T-cell (primary cell): Measurements from ENCODE around the gene DAAM2. TPM values are rescaled to one million over a fixed set of nuclear protein-coding genes. Genes with fewer than 3 reads are reported as not detected.

Experiments used
- ATAC-seq, 4 experiments: fragments of 200-7000 bp in 3 of 4; fragments of 150-1000 bp in 1 of 4; cut with Tn5 transposase; replicated peaks in 1 of 4; 1 replicate in 3 of 4; 2 replicates in 1 of 4; pipeline ENCODE4 v1.10.0; 2021; ENCODE audit warnings: moderate library complexity in 3 of 4, mild to moderate bottlenecking in 2 of 4, moderate number of reproducible peaks in 1 of 4
- CTCF ChIA-PET, 2 donors: fragments of 300-600 bp; sonication (Branson Sonifier 250); formaldehyde crosslinking; loops; one replicate each; lab custom pipeline; 2022; ENCODE audit warnings: antibody characterized with exemption in 2 of 2; lab: Charles Lee
- POLR2A ChIA-PET, 2 donors: fragments of 300-600 bp; sonication (Branson Sonifier 250); formaldehyde crosslinking; loops; one replicate each; lab custom pipeline; 2022; ENCODE audit warnings: antibody characterized with exemption in 2 of 2; lab: Charles Lee
- DNase-seq, 35 experiments: peaks; one replicate each; pipeline versions ENCODE4 v3.0.0 to v3.0.0-alpha.2; 2013 to 2023
- H3K27ac ChIP-seq: one replicate; pipeline ENCODE4 v1.5.1; 2013; ENCODE audit warnings: low read length
- H3K27me3 ChIP-seq, 2 experiments: replicated peaks in 1 of 2; 1 replicate in 1 of 2; 2 replicates in 1 of 2; pipeline versions ENCODE4 v1.6.1 to v1.7.0; 2013; ENCODE audit warnings: low read length in 1 of 2, mixed read lengths in 1 of 2; ENCODE audit not compliant: control insufficient read depth in 2 of 2, insufficient read depth in 2 of 2; ENCODE audit errors: extremely low read depth in 1 of 2
- H3K36me3 ChIP-seq, 2 donors: 1 replicate in 1 of 2; 2 replicates in 1 of 2; pipeline versions ENCODE4 v1.6.1 to v1.7.0; 2013; ENCODE audit warnings: low read length in 1 of 2; ENCODE audit not compliant: control insufficient read depth in 2 of 2, insufficient read depth in 1 of 2; ENCODE audit errors: extremely low read depth in 1 of 2
- H3K4me1 ChIP-seq, 2 experiments: 1 replicate in 1 of 2; 2 replicates in 1 of 2; pipeline versions ENCODE4 v1.6.1 to v1.7.0; 2013; ENCODE audit warnings: low read length in 2 of 2, mixed read lengths in 1 of 2; ENCODE audit not compliant: insufficient read depth in 2 of 2, control insufficient read depth in 1 of 2; ENCODE audit errors: extremely low read depth in 1 of 2
- H3K4me3 ChIP-seq, 2 donors: 1 replicate in 1 of 2; 2 replicates in 1 of 2; pipeline versions ENCODE4 v1.5.1 to v1.7.0; 2013; ENCODE audit warnings: mild to moderate bottlenecking in 2 of 2, low read length in 1 of 2, moderate library complexity in 1 of 2; ENCODE audit not compliant: control insufficient read depth in 1 of 2; ENCODE audit errors: extremely low read depth in 1 of 2
- H3K9me3 ChIP-seq: 2 replicates; pipeline ENCODE4 v1.7.0; 2013
- H3K27ac Mint-ChIP-seq, 2 donors: one replicate each; pipeline ENCODE4 v1.8.0; 2020 to 2021; ENCODE audit warnings: mild to moderate bottlenecking in 2 of 2, mixed read lengths in 2 of 2
- H3K27me3 Mint-ChIP-seq, 2 donors: one replicate each; pipeline ENCODE4 v1.8.0; 2021 to 2022; ENCODE audit warnings: mixed read lengths in 2 of 2
- H3K36me3 Mint-ChIP-seq: one replicate; pipeline ENCODE4 v1.8.0; 2021; ENCODE audit warnings: mixed read lengths
- H3K4me1 Mint-ChIP-seq, 3 donors: one replicate each; pipeline ENCODE4 v1.8.0; 2020 to 2022; ENCODE audit warnings: mixed read lengths in 3 of 3, mild to moderate bottlenecking in 1 of 3
- H3K4me3 Mint-ChIP-seq, 3 donors: one replicate each; pipeline ENCODE4 v1.8.0; 2020 to 2022; ENCODE audit warnings: mild to moderate bottlenecking in 3 of 3, mixed read lengths in 3 of 3, moderate library complexity in 3 of 3
- H3K9me3 Mint-ChIP-seq, 3 donors: one replicate each; pipeline ENCODE4 v1.8.0; 2020 to 2022; ENCODE audit warnings: mixed read lengths in 3 of 3
- WGBS: methylation state at CpG from one replicate; pipeline ENCODE4 v1.1.5; 2013; ENCODE audit warnings: missing lambda C conversion rate; ENCODE audit not compliant: insufficient coverage; 5-methylcytosine and 5-hydroxymethylcytosine counted together
- total RNA-seq, 35 experiments: library from RNA in 6 of 35; stranded (reverse) in 6 of 35; fragments of 120-200 nt in 1 of 35; gene quantifications; one replicate each; pipeline versions ENCODE4 v1.2.1 to v1.2.4 and lab custom pipeline; 2013 to 2026

The DAAM2 gene
- total RNA-seq, 5 donors from 2014 or later (not counting 1 experiment from before 2014, with no cell fraction given): 0.03 to 0.07 TPM; not detected in 3

DNA sequence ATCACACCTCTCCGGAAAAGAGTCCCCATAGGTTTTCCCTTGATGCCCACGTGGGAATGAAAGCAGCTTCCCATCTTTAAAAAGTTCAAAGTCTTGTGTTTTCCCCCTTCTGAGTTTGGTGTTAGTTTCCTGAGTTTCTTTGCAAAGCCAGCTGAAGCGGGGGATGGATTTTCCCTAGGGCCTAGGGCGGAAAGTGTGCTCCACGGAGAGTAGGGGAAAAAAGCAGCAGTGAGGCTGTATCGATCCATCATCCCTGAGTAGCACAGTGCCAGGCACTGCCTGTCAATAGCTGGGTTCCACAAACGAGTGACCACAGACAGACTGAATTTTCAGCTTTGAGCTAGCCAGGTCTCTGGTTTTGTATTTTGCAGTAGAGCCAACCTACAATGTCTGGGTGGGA lies 1.3 kb downstream of the DAAM2 start:
- no peak for ATAC-seq
- no peak for DNase-seq
- WGBS: 64% methylated on average over 7 of the region's 7 CpGs
- no peak overlapping the region for H3K4me3 ChIP-seq
- CTCF ChIA-PET: no interaction called here
- H3K4me1 Mint-ChIP-seq: peaks cover 0 to 6% (median 0%) of the 10 kb centered on the region in 3 donors
- H3K27ac Mint-ChIP-seq: no peak overlapping the region
- peaks cover 45 to 50% of the 10 kb centered on the region in 2 donors for H3K27me3 Mint-ChIP-seq
- no peaks in the 10 kb centered on the region for H3K9me3 Mint-ChIP-seq
- H3K36me3 ChIP-seq: no peaks in the 10 kb centered on the region
- H3K27me3 ChIP-seq: peaks cover 6 to 25% of the 10 kb centered on the region in 2 experiments
- no peak overlapping the region for H3K4me3 Mint-ChIP-seq
- no peaks in the 10 kb centered on the region for H3K36me3 Mint-ChIP-seq
- POLR2A ChIA-PET: no interaction called here
- H3K27ac ChIP-seq: no peak overlapping the region
- H3K9me3 ChIP-seq: no peaks in the 10 kb centered on the region
- no peaks in the 10 kb centered on the region for H3K4me1 ChIP-seq

DNA sequence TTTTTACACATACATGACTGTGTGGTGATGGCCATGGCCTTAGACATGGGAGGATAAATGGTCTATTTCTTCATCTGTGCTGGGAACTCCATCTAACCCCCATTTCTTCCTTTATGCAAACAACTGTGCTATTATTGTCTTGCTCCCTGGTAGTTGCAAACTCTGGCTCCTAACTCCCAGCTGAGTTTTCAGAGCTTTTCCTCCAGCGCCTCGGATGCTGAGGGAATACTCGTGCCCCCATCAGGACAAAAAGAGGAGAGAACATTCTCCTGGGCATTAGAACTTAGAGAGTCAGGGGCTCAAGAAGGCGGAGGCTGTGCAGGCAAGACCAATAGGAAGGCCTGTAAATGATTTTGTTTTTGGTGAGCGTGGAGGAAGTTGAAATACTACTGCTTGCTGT lies 2.1 kb downstream of the DAAM2 start:
- WGBS: 89% methylated on average over 3 of the region's 5 CpGs
- ChIA-PET POLR2A (no interaction called here), CTCF (no interaction called here)
- Mint-ChIP-seq H3K27me3 (peaks cover 44 to 50% of the 10 kb centered on the region in 2 donors), H3K9me3 (no peaks in the 10 kb centered on the region), H3K4me1 (peaks cover 0 to 6% (median 0%) of the 10 kb centered on the region in 3 donors), H3K4me3 (no peak overlapping the region), H3K27ac (no peak overlapping the region), H3K36me3 (no peaks in the 10 kb centered on the region)
- no peak for DNase-seq
- Histone ChIP-seq H3K36me3 (no peaks in the 10 kb centered on the region), H3K27me3 (peaks cover 6 to 25% of the 10 kb centered on the region in 2 experiments), H3K4me3 (no peak overlapping the region), H3K9me3 (no peaks in the 10 kb centered on the region), H3K4me1 (no peaks in the 10 kb centered on the region), H3K27ac (no peak overlapping the region)
- no peak for ATAC-seq

DNA sequence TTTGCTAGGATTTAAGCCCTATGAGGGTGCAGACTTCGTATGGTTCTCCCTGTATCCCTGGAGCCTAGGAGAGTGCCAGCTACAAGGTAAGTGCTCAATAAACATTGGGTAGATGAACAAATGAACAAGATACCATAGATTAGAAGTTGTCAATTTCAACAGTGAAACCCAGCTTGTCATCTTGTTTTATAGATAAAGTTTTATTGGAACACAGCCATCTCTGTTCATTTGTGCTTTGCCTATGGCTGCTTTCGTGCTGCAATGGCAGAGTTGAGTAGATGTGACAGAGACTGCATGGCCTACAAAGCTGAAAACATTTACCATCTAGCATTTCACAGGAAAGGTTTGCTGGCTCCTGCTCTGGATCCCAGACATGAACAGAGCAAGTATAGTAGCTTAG lies 5.6 kb downstream of the DAAM2 start:
- Histone ChIP-seq H3K27ac (no peak overlapping the region), H3K36me3 (no peaks in the 10 kb centered on the region), H3K4me3 (no peak overlapping the region), H3K4me1 (no peaks in the 10 kb centered on the region), H3K9me3 (no peaks in the 10 kb centered on the region), H3K27me3 (peaks cover 4 to 18% of the 10 kb centered on the region in 2 experiments)
- WGBS: no CpG with 5 or more reads among the region's 2 CpGs
- Mint-ChIP-seq H3K9me3 (no peaks in the 10 kb centered on the region), H3K27me3 (peaks cover 37 to 38% of the 10 kb centered on the region in 2 donors), H3K36me3 (no peaks in the 10 kb centered on the region), H3K27ac (no peak overlapping the region), H3K4me1 (peaks cover 0 to 3% (median 0%) of the 10 kb centered on the region in 3 donors), H3K4me3 (no peak overlapping the region)
- ChIA-PET POLR2A (no interaction called here), CTCF (no interaction called here)
- ATAC-seq: no peak
- no peak for DNase-seq

DNA sequence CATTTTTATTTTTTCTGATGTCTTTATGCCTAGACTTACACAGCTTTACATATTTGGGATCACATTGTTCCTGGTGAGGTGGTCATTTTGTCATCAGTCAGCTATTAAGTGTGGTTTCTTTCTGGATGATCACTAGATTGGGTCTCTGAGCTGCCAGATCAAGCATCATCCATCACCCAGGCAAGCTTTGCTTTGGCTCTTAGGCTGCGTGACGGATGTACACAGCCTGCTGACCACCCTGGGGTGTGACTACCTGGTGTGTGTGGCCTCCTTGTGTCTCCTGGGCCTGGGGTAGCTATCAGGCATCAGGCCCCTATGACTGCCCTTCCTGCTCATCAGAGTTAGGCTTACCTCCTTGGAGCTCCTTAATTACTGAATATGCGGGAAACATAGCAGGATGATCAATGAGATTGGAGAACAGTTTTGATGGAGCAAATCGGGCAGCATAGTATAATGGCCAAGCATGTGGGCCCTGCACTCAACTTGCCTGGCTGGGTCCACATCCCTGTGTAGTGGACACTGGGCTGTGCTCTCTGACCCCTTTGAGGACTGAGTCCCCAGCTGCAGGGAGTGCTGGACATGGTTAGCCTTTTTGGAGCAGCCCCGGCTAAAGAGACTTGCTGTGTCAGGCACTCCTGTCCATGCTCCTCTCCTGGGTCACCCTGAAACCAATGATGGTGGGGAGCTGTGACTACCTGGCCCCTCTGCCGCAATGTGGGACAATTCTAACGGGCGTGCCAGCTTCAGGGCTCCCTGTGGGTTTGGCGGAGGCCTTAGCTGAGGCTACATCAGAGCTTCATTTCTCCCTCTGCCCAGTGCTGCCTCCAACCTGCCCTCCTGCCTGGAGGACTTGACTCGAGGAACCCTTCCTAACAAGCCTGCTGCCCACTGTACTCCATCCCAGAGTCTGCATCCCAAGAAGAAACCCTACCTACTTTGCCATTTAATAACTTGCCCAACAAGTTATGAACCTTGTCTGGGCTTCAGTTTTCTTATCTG lies 8.2 kb downstream of the DAAM2 start:
- H3K27ac ChIP-seq: no peak overlapping the region
- H3K9me3 ChIP-seq: no peaks in the 10 kb centered on the region
- 82% methylated on average over 9 of the region's 10 CpGs for WGBS
- H3K27me3 Mint-ChIP-seq: peaks cover 15 to 21% of the 10 kb centered on the region in 2 donors
- no peaks in the 10 kb centered on the region for H3K4me1 Mint-ChIP-seq
- H3K36me3 ChIP-seq: no peaks in the 10 kb centered on the region
- no peaks in the 10 kb centered on the region for H3K4me1 ChIP-seq
- no peak overlapping the region for H3K4me3 ChIP-seq
- H3K4me3 Mint-ChIP-seq: no peak overlapping the region
- no peak overlapping the region for H3K27ac Mint-ChIP-seq
- no peaks in the 10 kb centered on the region for H3K9me3 Mint-ChIP-seq
- POLR2A ChIA-PET: no interaction called here
- no peaks in the 10 kb centered on the region for H3K36me3 Mint-ChIP-seq
- CTCF ChIA-PET: interaction anchor here in 1 of 2 donors (0.5 kb wide), 1 partner anchor 64 kb away, joined by 5 read pairs; no protein-coding TSS in a partner anchor
- DNase-seq: no peak
- peaks cover under 1 to 4% of the 10 kb centered on the region in 2 experiments for H3K27me3 ChIP-seq
- no peak for ATAC-seq

DNA sequence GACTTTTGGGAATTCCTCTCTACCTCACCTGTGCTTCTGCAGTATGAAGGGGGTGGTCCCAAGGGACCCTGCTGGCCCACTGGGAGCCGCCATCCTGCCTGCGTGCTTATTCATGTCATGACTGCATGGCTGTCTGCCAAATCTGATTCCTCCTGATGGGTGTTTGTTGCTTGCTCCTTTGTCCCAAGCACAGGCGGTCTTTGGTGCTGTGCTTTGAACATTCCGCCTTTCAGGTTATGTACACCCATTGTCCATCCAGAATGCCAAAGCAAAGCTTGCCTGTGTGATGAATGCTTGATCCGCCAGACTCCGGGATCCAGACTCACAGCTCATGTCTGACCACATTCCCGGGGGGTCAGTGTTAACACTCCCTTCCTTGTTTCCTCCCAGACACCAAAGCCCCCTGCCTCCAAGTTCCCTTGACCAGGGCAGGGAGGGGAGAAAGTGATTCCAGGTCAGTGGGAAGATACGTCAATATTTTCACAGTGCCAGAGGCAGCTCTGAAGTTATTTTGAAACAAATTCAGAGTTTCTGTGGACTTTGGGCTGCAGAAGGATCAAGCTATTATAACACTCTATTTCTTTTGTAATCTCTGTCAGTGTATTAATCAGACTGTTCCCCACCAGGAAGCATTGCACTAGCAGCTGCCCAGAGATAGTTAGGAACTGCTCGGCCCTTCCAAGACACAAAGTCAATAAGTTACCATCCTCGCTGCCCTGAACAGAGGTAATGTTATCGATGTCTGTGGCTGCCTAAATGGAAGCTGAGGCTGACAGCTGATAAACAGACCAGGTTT lies 9.5 kb downstream of the DAAM2 start:
- H3K9me3 ChIP-seq: no peaks in the 10 kb centered on the region
- peaks cover 11 to 22% of the 10 kb centered on the region in 2 donors for H3K27me3 Mint-ChIP-seq
- ATAC-seq (no peak), DNase-seq (no peak)
- no peak overlapping the region for H3K4me3 Mint-ChIP-seq
- no peaks in the 10 kb centered on the region for H3K4me1 Mint-ChIP-seq
- POLR2A ChIA-PET: no interaction called here
- H3K4me3 ChIP-seq: no peak overlapping the region
- H3K27me3 ChIP-seq: peaks cover 0 to 4% of the 10 kb centered on the region in 2 experiments
- no peak overlapping the region for H3K27ac Mint-ChIP-seq
- no peaks in the 10 kb centered on the region for H3K4me1 ChIP-seq
- 95% methylated on average over 10 of the region's 11 CpGs for WGBS
- no peak overlapping the region for H3K27ac ChIP-seq
- no peaks in the 10 kb centered on the region for H3K36me3 Mint-ChIP-seq
- H3K9me3 Mint-ChIP-seq: no peaks in the 10 kb centered on the region
- H3K36me3 ChIP-seq: no peaks in the 10 kb centered on the region
- CTCF ChIA-PET: no interaction called here

DNA sequence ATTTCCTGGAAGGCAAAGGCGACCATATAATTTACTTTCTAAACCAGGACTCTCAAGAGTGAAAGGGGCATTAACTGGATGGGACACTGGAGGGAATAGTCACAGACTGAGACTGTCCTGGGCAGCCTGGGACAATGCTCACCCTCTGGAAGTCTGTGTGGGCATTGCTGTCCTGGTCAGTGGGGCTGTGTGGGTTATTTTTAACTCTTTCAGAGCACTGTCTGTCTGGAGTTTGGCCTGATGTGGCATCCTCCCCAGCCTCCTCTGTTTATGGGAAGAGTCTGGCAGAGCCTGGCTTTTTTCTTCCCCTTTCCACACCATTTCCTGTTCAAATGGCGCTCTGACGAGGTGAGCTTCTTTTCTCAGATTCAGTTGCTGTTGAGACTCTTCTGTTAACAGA lies 11.7 kb downstream of the DAAM2 start:
- H3K4me1 Mint-ChIP-seq: no peaks in the 10 kb centered on the region

More for the DNA sequence above, 11.7 kb downstream of the DAAM2 start:
- CTCF ChIA-PET: no interaction called here
- POLR2A ChIA-PET: no interaction called here
- no CpG with 5 or more reads among the region's 3 CpGs for WGBS
- no peaks in the 10 kb centered on the region for H3K9me3 ChIP-seq
- peaks cover 0 to 4% of the 10 kb centered on the region in 2 experiments for H3K27me3 ChIP-seq
- Mint-ChIP-seq H3K36me3 (no peaks in the 10 kb centered on the region), H3K27ac (no peak overlapping the region), H3K4me3 (no peak overlapping the region), H3K27me3 (peaks cover 18 to 34% of the 10 kb centered on the region in 2 donors), H3K9me3 (no peaks in the 10 kb centered on the region)
- no peaks in the 10 kb centered on the region for H3K4me1 ChIP-seq
- no peaks in the 10 kb centered on the region for H3K36me3 ChIP-seq
- no peak for DNase-seq
- ATAC-seq: no peak
- no peak overlapping the region for H3K27ac ChIP-seq
- H3K4me3 ChIP-seq: no peak overlapping the region
